ENCODE measurements around the gene MAGEA4. TPM values are rescaled to one million over a fixed set of nuclear protein-coding genes. Genes with fewer than 3 reads are reported as not detected.

The MAGEA4 gene, protein sequence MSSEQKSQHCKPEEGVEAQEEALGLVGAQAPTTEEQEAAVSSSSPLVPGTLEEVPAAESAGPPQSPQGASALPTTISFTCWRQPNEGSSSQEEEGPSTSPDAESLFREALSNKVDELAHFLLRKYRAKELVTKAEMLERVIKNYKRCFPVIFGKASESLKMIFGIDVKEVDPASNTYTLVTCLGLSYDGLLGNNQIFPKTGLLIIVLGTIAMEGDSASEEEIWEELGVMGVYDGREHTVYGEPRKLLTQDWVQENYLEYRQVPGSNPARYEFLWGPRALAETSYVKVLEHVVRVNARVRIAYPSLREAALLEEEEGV
- total RNA-seq, result not detected
- polyA plus RNA-seq (2013, experiment 1 of 2), result not detected
- not detected for polyA plus RNA-seq (2013, experiment 2 of 2)
- long read RNA-seq, experiment 1, result 0 reads
- long read RNA-seq, experiment 2, result 0 reads
- long read RNA-seq, experiment 3, result 0 reads
- long read RNA-seq, experiment 4, result 0 reads

DNA sequence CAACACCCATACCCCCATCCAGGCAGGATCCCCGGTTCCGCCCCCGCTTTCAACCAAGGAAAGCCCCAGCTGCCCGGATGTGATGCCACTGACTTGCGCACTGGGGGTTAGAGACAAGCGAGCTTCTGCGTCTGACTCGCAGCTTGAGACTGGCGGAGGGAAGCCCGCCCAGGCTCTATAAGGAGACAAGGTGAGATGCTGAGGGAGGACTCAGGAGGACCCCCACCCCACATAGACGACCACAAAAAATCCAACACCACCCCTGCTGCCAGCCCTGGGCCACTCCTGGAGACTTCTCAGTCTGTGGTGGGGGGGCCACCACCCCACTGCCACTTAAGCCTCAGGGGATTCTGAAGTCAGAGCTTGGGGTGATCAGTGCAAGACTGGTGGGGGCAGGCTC is at the start of gene MAGEA4:
Gene MAGEA4, plus strand, starts transcription at position 110 of the 400 bp plus-strand sequence. CDS start 10,776 bp downstream, outside the sequence.
- no peak within 1 kb of the TSS for H3K4me3 ChIP-seq (ENCODE audit: low read length)
- no peak within 1 kb of the TSS for H3K27ac ChIP-seq (ENCODE audit: low read depth, low read length)
- Mint-ChIP-seq H3K27me3 (ENCODE audit: insufficient read depth) (no peaks in the 10 kb centered on the region), H3K9me3 (peaks cover 18% of the 10 kb centered on the region), H3K36me3 (ENCODE audit: low read depth) (no peaks in the 10 kb centered on the region), H3K4me3 (no peak within 1 kb of the TSS), H3K27ac (no peak within 1 kb of the TSS), H3K4me1 (no peaks in the 10 kb centered on the region)
- no peak within 1 kb of the TSS for H3K9ac ChIP-seq (ENCODE audit: extremely low read depth, low read length, poor library complexity, severe bottlenecking)
- H3K4me1 ChIP-seq (ENCODE audit: control insufficient read depth, insufficient read depth, low read length), result no peaks in the 10 kb centered on the region
- TF ChIP-seq, protein P1, sequence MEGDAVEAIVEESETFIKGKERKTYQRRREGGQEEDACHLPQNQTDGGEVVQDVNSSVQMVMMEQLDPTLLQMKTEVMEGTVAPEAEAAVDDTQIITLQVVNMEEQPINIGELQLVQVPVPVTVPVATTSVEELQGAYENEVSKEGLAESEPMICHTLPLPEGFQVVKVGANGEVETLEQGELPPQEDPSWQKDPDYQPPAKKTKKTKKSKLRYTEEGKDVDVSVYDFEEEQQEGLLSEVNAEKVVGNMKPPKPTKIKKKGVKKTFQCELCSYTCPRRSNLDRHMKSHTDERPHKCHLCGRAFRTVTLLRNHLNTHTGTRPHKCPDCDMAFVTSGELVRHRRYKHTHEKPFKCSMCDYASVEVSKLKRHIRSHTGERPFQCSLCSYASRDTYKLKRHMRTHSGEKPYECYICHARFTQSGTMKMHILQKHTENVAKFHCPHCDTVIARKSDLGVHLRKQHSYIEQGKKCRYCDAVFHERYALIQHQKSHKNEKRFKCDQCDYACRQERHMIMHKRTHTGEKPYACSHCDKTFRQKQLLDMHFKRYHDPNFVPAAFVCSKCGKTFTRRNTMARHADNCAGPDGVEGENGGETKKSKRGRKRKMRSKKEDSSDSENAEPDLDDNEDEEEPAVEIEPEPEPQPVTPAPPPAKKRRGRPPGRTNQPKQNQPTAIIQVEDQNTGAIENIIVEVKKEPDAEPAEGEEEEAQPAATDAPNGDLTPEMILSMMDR (conservative IDR thresholded peaks at IDR 0.05), result no peak
- H3K27me3 ChIP-seq (ENCODE audit: control insufficient read depth, insufficient read depth, low read length, poor library complexity, severe bottlenecking), result no peaks in the 10 kb centered on the region
- no peaks in the 10 kb centered on the region for H3K9me3 ChIP-seq (ENCODE audit: control insufficient read depth, low read length)
- H3K36me3 ChIP-seq (ENCODE audit: control insufficient read depth, insufficient read depth, low read length), result no peaks in the 10 kb centered on the region
- WGBS, 2 experiments (ENCODE audit: insufficient coverage in 1 of 2, insufficient read length in 1 of 2), result 89% methylated on average over 7 of the region's 11 CpGs; no CpG with 5 or more reads in 1 of the 2 experiments
- DNase-seq, result no peak

DNA sequence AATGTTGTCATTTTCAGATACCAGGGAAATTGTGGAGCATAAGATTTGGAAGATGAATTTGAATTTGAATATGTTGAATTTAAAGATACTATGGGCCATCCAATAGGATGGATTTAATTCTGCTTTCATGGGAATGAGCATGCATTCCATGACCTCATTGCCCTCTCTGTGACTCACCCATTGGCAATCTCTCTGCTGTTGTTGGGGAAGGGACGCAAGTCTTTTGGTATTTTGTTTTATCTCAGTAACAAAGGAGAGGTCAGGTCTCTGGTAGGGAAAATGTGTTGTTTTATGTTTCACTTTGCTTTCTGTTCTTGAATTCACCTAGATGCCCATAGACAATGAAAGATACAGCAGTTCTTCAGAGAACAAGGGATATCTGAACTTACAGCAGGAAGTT is 42.1 kb upstream of the MAGEA4 start:
- Mint-ChIP-seq H3K4me1 (no peaks in the 10 kb centered on the region), H3K27ac (no peak overlapping the region), H3K36me3 (ENCODE audit: low read depth) (no peaks in the 10 kb centered on the region), H3K27me3 (ENCODE audit: insufficient read depth) (no peaks in the 10 kb centered on the region), H3K4me3 (no peak overlapping the region), H3K9me3 (peaks cover 41% of the 10 kb centered on the region)
- Histone ChIP-seq H3K9me3 (ENCODE audit: control insufficient read depth, low read length) (no peaks in the 10 kb centered on the region), H3K27me3 (ENCODE audit: control insufficient read depth, insufficient read depth, low read length, poor library complexity, severe bottlenecking) (no peaks in the 10 kb centered on the region), H3K27ac (ENCODE audit: low read depth, low read length) (no peak overlapping the region), H3K36me3 (ENCODE audit: control insufficient read depth, insufficient read depth, low read length) (no peaks in the 10 kb centered on the region), H3K4me1 (ENCODE audit: control insufficient read depth, insufficient read depth, low read length) (no peaks in the 10 kb centered on the region), H3K9ac (ENCODE audit: extremely low read depth, low read length, poor library complexity, severe bottlenecking) (no peak overlapping the region), H3K4me3 (ENCODE audit: low read length) (no peak overlapping the region)
- DNase-seq, result no peak
- TF ChIP-seq, protein P1 (conservative IDR thresholded peaks at IDR 0.05), result no peak
- 100% methylated on average over 1 of the region's 1 CpG; no CpG with 5 or more reads in 1 of the 2 experiments for WGBS, 2 experiments (ENCODE audit: insufficient coverage in 1 of 2, insufficient read length in 1 of 2)

DNA sequence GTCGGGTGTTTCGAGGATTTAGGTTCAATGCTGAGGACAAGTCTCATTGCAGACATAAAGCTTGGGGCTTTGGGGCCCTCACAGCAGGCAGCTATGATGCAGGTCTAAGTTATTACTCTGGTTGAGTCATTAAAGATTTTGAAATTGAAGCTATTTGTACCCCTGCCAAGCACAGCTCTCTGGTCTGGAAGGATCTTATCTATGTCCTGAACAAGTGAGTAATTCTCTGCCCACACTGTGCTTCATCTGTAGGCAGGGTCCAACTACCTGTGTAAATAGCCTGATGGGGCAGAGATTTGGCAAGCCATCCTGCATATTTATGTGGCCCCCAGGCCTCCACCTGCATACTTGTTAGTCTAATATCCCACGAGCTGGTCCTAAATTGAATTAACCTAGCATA is 41.4 kb upstream of the MAGEA4 start:
- Histone ChIP-seq H3K4me3 (ENCODE audit: low read length) (no peak overlapping the region), H3K27ac (ENCODE audit: low read depth, low read length) (no peak overlapping the region), H3K27me3 (ENCODE audit: control insufficient read depth, insufficient read depth, low read length, poor library complexity, severe bottlenecking) (no peaks in the 10 kb centered on the region), H3K9ac (ENCODE audit: extremely low read depth, low read length, poor library complexity, severe bottlenecking) (no peak overlapping the region), H3K9me3 (ENCODE audit: control insufficient read depth, low read length) (no peaks in the 10 kb centered on the region), H3K36me3 (ENCODE audit: control insufficient read depth, insufficient read depth, low read length) (no peaks in the 10 kb centered on the region), H3K4me1 (ENCODE audit: control insufficient read depth, insufficient read depth, low read length) (no peaks in the 10 kb centered on the region)
- no peaks in the 10 kb centered on the region for H3K4me1 Mint-ChIP-seq
- peaks cover 42% of the 10 kb centered on the region for H3K9me3 Mint-ChIP-seq
- H3K27ac Mint-ChIP-seq, result no peak overlapping the region
- DNase-seq, result no peak
- no peaks in the 10 kb centered on the region for H3K36me3 Mint-ChIP-seq (ENCODE audit: low read depth)
- no peaks in the 10 kb centered on the region for H3K27me3 Mint-ChIP-seq (ENCODE audit: insufficient read depth)
- WGBS, 2 experiments (ENCODE audit: insufficient coverage in 1 of 2, insufficient read length in 1 of 2), result 88% methylated on average over 3 of the region's 3 CpGs; no CpG with 5 or more reads in 1 of the 2 experiments
- TF ChIP-seq, protein P1 (conservative IDR thresholded peaks at IDR 0.05), result no peak
- no peak overlapping the region for H3K4me3 Mint-ChIP-seq

All from endodermal cell (in vitro differentiated cells).